Smooth muscle cell of the umbilical artery (primary cell): ENCODE measurements around the gene UPF2. TPM values are rescaled to one million over a fixed set of nuclear protein-coding genes. Genes with fewer than 3 reads are reported as not detected.

Source experiments
- total RNA-seq: library from RNA; depleted of rRNA; stranded (reverse); fragments of >200 nt; gene quantifications from 2 replicates; pipeline ENCODE4 v1.2.3, GENCODE V29; 2014

UPF2 gene, protein sequence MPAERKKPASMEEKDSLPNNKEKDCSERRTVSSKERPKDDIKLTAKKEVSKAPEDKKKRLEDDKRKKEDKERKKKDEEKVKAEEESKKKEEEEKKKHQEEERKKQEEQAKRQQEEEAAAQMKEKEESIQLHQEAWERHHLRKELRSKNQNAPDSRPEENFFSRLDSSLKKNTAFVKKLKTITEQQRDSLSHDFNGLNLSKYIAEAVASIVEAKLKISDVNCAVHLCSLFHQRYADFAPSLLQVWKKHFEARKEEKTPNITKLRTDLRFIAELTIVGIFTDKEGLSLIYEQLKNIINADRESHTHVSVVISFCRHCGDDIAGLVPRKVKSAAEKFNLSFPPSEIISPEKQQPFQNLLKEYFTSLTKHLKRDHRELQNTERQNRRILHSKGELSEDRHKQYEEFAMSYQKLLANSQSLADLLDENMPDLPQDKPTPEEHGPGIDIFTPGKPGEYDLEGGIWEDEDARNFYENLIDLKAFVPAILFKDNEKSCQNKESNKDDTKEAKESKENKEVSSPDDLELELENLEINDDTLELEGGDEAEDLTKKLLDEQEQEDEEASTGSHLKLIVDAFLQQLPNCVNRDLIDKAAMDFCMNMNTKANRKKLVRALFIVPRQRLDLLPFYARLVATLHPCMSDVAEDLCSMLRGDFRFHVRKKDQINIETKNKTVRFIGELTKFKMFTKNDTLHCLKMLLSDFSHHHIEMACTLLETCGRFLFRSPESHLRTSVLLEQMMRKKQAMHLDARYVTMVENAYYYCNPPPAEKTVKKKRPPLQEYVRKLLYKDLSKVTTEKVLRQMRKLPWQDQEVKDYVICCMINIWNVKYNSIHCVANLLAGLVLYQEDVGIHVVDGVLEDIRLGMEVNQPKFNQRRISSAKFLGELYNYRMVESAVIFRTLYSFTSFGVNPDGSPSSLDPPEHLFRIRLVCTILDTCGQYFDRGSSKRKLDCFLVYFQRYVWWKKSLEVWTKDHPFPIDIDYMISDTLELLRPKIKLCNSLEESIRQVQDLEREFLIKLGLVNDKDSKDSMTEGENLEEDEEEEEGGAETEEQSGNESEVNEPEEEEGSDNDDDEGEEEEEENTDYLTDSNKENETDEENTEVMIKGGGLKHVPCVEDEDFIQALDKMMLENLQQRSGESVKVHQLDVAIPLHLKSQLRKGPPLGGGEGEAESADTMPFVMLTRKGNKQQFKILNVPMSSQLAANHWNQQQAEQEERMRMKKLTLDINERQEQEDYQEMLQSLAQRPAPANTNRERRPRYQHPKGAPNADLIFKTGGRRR
- total RNA-seq, result 14.8 and 28.4 TPM in 2 replicates

DNA sequence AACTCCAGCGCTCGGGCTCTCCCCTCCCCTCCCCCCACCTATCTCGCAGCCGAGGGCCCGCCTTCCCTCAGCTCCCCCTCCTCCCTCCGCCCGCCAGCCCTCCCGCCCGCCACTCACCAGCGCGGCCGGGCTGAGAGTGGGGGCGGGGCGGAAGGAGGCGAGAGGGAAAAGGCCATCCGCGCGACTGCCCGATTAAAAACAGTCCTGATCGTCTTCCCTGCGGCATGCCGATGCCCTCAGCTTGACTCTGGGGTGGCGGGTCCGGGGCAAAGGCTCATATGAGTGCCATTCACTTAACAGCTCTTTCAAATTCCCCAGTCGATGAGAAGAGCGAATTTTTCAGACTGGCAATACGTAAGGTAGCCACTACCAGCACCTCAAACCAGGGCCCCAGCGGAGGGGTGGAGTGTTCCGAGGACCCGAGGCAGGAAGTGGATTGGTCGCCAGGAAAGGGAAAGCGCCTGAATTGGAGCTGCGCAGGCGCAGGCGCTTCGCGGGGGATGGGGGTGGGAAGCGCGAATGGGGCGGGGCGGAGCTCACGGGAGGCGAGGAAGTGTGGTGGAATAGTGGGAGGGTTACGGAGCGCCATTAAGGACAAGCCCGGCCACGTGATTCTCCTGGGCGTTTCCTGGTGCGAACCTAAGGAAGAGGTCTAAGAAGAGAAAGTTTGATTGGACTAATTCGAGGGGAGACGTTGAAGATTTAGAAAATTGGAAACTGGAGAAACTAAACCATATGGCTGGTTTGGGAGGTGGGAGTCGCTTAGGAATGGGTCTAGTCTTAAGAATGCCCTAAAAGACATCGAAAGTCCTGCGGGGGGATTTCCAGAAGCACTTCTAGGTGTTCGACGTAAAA lies at the start of gene UPF2:
Gene UPF2 (minus strand): TSS at position 13 of the 855 bp plus-strand sequence. CDS start 7,386 bp downstream, outside the sequence.

DNA sequence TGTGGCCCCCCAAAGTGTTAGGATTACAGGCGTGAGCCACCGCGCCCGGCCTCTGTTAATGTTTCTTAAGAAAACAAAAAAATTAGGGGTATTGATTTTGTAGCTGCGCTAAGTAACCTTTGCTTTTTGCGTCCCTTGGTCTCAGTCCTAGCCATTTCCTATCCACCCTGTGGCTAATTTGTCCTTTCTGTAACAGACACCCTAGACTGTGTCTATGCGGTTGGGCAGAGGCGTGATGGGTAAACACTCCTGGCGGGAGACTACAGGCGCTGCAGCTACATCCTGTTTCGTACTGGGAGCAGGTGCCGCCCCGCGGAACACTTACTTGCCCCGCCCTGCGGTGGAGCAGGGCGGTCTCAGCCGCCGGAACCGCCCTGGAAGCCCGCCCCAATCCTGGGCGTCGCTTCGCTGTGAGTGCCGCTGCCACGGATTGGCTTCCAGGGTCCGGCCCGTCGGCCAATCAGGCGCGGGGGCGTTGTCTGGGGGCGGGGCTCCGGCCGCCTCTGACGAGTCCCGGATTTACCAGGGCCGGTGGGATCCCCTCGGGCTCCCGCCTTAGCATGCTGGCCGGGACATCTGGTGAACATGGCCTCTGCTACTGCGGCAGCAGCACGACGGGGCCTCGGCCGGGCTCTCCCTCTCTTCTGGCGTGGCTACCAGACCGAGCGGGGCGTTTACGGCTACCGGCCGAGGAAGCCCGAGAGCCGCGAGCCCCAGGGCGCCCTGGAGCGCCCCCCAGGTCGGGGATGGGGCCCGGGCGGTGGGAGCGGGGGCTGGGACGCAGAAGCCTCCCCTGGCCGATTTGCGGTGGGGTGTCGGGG lies 26.1 kb upstream of the UPF2 start, which contains the start of gene DHTKD1:
Gene DHTKD1 (plus strand): TSS at position 506 of the 821 bp plus-strand sequence. CDS start 80 bp downstream, at position 586.

Other genes starting within 250 kb of the UPF2 start
- gene PROSER2, start 219.5 kb downstream of the UPF2 start, total RNA-seq, result 0.92 and 1.8 TPM in 2 replicates
- 22.9 and 25.3 TPM in 2 replicates for gene DHTKD1, start 26.1 kb upstream of the UPF2 start, total RNA-seq
- 12.5 and 16.3 TPM in 2 replicates for gene SEC61A2, start 86.9 kb upstream of the UPF2 start, total RNA-seq
- gene NUDT5, start 153.1 kb upstream of the UPF2 start, total RNA-seq, result 72.0 and 80.2 TPM in 2 replicates
- 106 and 168 TPM in 2 replicates for gene CDC123, start 153.4 kb upstream of the UPF2 start, total RNA-seq